ENCODE measurements around the gene ALPK3. TPM values are rescaled to one million over a fixed set of nuclear protein-coding genes. Genes with fewer than 3 reads are reported as not detected.

ALPK3 gene
- total and polyA plus RNA-seq, 2 donors (not counting 3 experiments of a cell fraction or from before 2014, with no cell fraction given): 18.4 to 36.2 TPM

GRCh38 chr15:84817466-84818081, 418 bp downstream of the ALPK3 start:
- BruUV-seq (replicated peaks): TSS peak; percentile 99
- Histone ChIP-seq H3K27ac (ENCODE audit: insufficient read depth, low read depth, low read length) (peak overlapping the region; percentile 88), H3K79me2 (ENCODE audit: control insufficient read depth, insufficient read depth, low read length) (peaks cover 20% of the 10 kb centered on the region), H4K20me1 (replicated peaks; ENCODE audit: control insufficient read depth, extremely low read depth, insufficient read depth, low read length) (no peaks in the 10 kb centered on the region), H3K9me3 (replicated peaks; ENCODE audit: control insufficient read depth, insufficient read depth, low read length) (no peaks in the 10 kb centered on the region), H3K9me1 (replicated peaks; ENCODE audit: control insufficient read depth, extremely low read depth, insufficient read depth, low read length) (no peaks in the 10 kb centered on the region), H3K36me3 (ENCODE audit: control insufficient read depth in 2 of 2, extremely low read depth in 1 of 2, insufficient read depth in 2 of 2, low read length in 2 of 2) (no peaks in the 10 kb centered on the region), H3K4me1 (ENCODE audit: control insufficient read depth, extremely low read depth, insufficient read depth, low read length) (peaks cover 42% of the 10 kb centered on the region), H3K4me3 (replicated peaks in 1 of 3; ENCODE audit: insufficient read depth in 1 of 3, low read depth in 1 of 3, low read length in 3 of 3) (peak overlapping the region; percentile 0 to 58 (median 57)), H3K27me3 (ENCODE audit: control insufficient read depth in 2 of 2, insufficient read depth in 2 of 2, low read length in 2 of 2) (no peaks in the 10 kb centered on the region), H2AFZ (ENCODE audit: low read depth, low read length) (peak overlapping the region; percentile 12), H3K4me2 (ENCODE audit: insufficient read depth, low read length) (peak overlapping the region; percentile 26), H3K9ac (replicated peaks; ENCODE audit: extremely low read depth, insufficient read depth, low read length) (peak overlapping the region; percentile 87)
- intact Hi-C loops (cut with micrococcal nuclease) (loop anchor here (1.0 to 2.0 kb wide), 6 partner anchors 70 to 230 kb away; partner anchors contain the start of genes SEC11A and WDR73), dilution Hi-C loops (cut with MboI; ENCODE audit: extremely low pct_ligation_motif_present, low sequenced_read_pairs) (no loop called here)
- CTCF ChIA-PET: interaction anchor here (0.8 to 2.5 kb wide), 10 partner anchors 8 to 162 kb away, joined by 3 to 10 read pairs (median 4); partner anchors contain the start of gene SEC11A
- FAIRE-seq (peak; percentile 28), DNase-seq (ENCODE audit: low read depth, low spot score) (peak; percentile 50)
- POLR2A ChIA-PET: no interaction called here
- TF ChIP-seq EZH2 (IDR thresholded peaks at IDR 0.05; ENCODE audit: borderline replicate concordance, low read depth, low read length, severe bottlenecking): no peak
- no peak for TF ChIP-seq GATA2 (IDR thresholded peaks at IDR 0.05; ENCODE audit: insufficient read depth, insufficient read length, low read depth, low read length)
- no peak for TF ChIP-seq POLR2AphosphoS5 (IDR thresholded peaks at IDR 0.05; ENCODE audit: insufficient read depth, low read depth, low read length)
- TF ChIP-seq POLR2A (IDR thresholded peaks at IDR 0.05; ENCODE audit: low read depth, low read length): no peak
- peak in 1 of 2 donors; percentile 22 for TF ChIP-seq CTCF (IDR thresholded peaks at IDR 0.05; ENCODE audit: extremely low read depth in 1 of 2, insufficient read depth in 1 of 2, low read depth in 1 of 2, low read length in 2 of 2)
- TF ChIP-seq MYC (IDR thresholded peaks at IDR 0.05; ENCODE audit: low read depth, low read length): no peak
- TF ChIP-seq JUN (IDR thresholded peaks at IDR 0.05; ENCODE audit: borderline replicate concordance, insufficient read depth, insufficient read length, low read depth): no peak
- no peak for TF ChIP-seq MAX (IDR thresholded peaks at IDR 0.05; ENCODE audit: insufficient read depth, insufficient read length)
- TF ChIP-seq FOS (IDR thresholded peaks at IDR 0.05; ENCODE audit: borderline replicate concordance, insufficient read depth, low read length): no peak

Data from endothelial cell of umbilical vein (primary cell).